ENCODE results near the gene WWP2.

Gene WWP2

GRCh38 chr16:69744363-69745231 lies 17.5 kb upstream of the WWP2 start:
- no peak overlapping the region for H3K27ac Mint-ChIP-seq
- H3K4me3 Mint-ChIP-seq = no peak overlapping the region
- no peak for TF ChIP-seq CTCF (IDR thresholded peaks at IDR 0.05)
- no peak for DNase-seq
- no peaks in the 10 kb centered on the region for H3K27me3 Mint-ChIP-seq (ENCODE audit: low read depth, poor library complexity)
- no peaks in the 10 kb centered on the region for H3K4me1 Mint-ChIP-seq
- H3K36me3 Mint-ChIP-seq (ENCODE audit: low read depth) = peaks cover 86% of the 10 kb centered on the region
- H3K9me3 Mint-ChIP-seq = no peaks in the 10 kb centered on the region

- no peaks in the 10 kb centered on the region for H3K27me3 Mint-ChIP-seq (ENCODE audit: low read depth, poor library complexity)
- TF ChIP-seq CTCF (IDR thresholded peaks at IDR 0.05) = no peak
- H3K27ac Mint-ChIP-seq = no peak overlapping the region
- H3K4me1 Mint-ChIP-seq = no peaks in the 10 kb centered on the region
- no peaks in the 10 kb centered on the region for H3K9me3 Mint-ChIP-seq
- H3K4me3 Mint-ChIP-seq = no peak overlapping the region
- no peak for DNase-seq
- H3K36me3 Mint-ChIP-seq (ENCODE audit: low read depth) = peaks cover 83% of the 10 kb centered on the region
Observed at GRCh38 chr16:69745232-69745612, 16.9 kb upstream of the WWP2 start.

DNA sequence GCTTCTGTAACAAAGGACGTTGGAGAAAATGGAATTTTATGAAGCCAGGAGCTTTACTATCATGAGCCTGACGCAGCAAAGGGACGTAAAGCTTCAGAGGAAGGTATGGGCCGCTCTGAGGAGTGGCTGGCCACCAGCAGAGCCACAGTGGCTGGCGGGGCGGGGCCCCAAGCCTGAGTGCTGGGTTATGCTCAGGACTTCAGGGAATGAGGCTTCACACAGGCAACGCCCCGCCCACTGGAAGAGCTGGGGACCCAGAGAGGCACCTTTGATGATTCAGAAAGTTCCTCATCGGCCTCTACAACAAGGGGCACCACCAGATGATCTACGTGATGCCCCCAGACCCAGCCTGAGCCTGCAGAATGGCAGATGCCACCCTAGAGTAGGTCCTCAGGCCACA lies 16.2 kb upstream of the WWP2 start:
- H3K27me3 Mint-ChIP-seq (ENCODE audit: low read depth, poor library complexity) = no peaks in the 10 kb centered on the region
- peaks cover 86% of the 10 kb centered on the region for H3K36me3 Mint-ChIP-seq (ENCODE audit: low read depth)
- no peak for DNase-seq

DNA sequence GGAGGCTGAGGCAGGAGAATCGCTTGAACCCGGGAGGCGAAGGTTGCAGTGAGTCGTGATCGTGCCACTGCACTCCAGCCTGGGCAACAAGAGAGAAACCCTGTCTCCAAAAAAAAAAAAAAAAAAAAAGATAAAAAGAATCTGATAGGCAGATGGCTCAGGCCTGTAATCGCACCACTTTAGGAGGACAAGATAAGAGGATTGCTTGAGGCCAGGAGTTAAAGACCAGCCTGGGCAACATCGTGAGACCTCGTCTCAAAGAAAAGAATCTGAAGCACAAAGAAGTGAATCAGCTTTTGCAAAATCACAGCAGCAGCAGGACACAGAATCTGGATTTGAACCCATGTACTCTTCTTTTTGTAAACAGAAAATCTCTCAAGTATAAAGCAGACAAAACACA lies 15.0 kb upstream of the WWP2 start:
- no peaks in the 10 kb centered on the region for H3K9me3 Mint-ChIP-seq
- peaks cover 88% of the 10 kb centered on the region for H3K36me3 Mint-ChIP-seq (ENCODE audit: low read depth)
- no peak for TF ChIP-seq CTCF (IDR thresholded peaks at IDR 0.05)
- H3K27me3 Mint-ChIP-seq (ENCODE audit: low read depth, poor library complexity) = no peaks in the 10 kb centered on the region
- no peak overlapping the region for H3K27ac Mint-ChIP-seq
- peaks cover 2% of the 10 kb centered on the region for H3K4me1 Mint-ChIP-seq
- DNase-seq = no peak
- no peak overlapping the region for H3K4me3 Mint-ChIP-seq

More for the DNA sequence above, 16.2 kb upstream of the WWP2 start:
- no peak for TF ChIP-seq CTCF (IDR thresholded peaks at IDR 0.05)
- Mint-ChIP-seq H3K4me3 (no peak overlapping the region), H3K27ac (peak overlapping the region; percentile 29), H3K9me3 (no peaks in the 10 kb centered on the region), H3K4me1 (no peaks in the 10 kb centered on the region)

- Mint-ChIP-seq H3K36me3 (ENCODE audit: low read depth) (peaks cover 78% of the 10 kb centered on the region), H3K27me3 (ENCODE audit: low read depth, poor library complexity) (no peaks in the 10 kb centered on the region), H3K27ac (no peak overlapping the region), H3K9me3 (no peaks in the 10 kb centered on the region), H3K4me3 (no peak overlapping the region), H3K4me1 (peaks cover 14% of the 10 kb centered on the region)
- TF ChIP-seq CTCF (IDR thresholded peaks at IDR 0.05) = no peak
- no peak for DNase-seq
Observed at GRCh38 chr16:69748694-69749345, 13.3 kb upstream of the WWP2 start.
